A549 treated with ZK216348 at 1 μM for 4 hours (cell line): ENCODE measurements around the gene S100A2. TPM values are rescaled to one million over a fixed set of nuclear protein-coding genes. Genes with fewer than 3 reads are reported as not detected.

Source experiments
- total RNA-seq: library from RNA; stranded (reverse); fragments of 200-300 nt; extraction: Qiagen RNA extraction; gene quantifications from 5 replicates; pipeline ENCODE4 v1.2.3, GENCODE V29; 2022; ENCODE audit warnings: low read depth

Gene S100A2
- total RNA-seq = 19.1 to 29.3 TPM (median 27.2 TPM) in 5 replicates

GRCh38 chr1:153565529-153566374, at the start of gene S100A2:
S100A2 (minus strand) TSS chr1:153565844; CDS start chr1:153563877, 1,967 bp downstream.

GRCh38 chr1:153612755-153613331, 47.2 kb upstream of the S100A2 start, which contains the start of gene S100A16:
S100A16 (minus strand) TSS chr1:153613137; CDS start chr1:153608151, 4,986 bp downstream.

GRCh38 chr1:153548722-153549688, 16.6 kb downstream of the S100A2 start, which contains the start of gene S100A3:
S100A3 (minus strand) TSS chr1:153549258; CDS start chr1:153548485, 773 bp downstream.

GRCh38 chr1:153545067-153546055, 20.3 kb downstream of the S100A2 start, which contains the start of gene S100A4:
S100A4 (minus strand) TSS chr1:153545806; CDS start chr1:153544794, 1,012 bp downstream.

GRCh38 chr1:153540394-153541361, 25.0 kb downstream of the S100A2 start, which contains the start of gene S100A5:
S100A5 (minus strand) TSS chr1:153540934; CDS start chr1:153540191, 743 bp downstream.

GRCh38 chr1:153535242-153536011, 30.2 kb downstream of the S100A2 start, which contains the start of gene S100A6:
S100A6 (minus strand) TSS chr1:153535991; CDS start chr1:153535339, 652 bp downstream.

Other genes with a start within 250 kb of the S100A2 start
- not detected in 5 replicates for gene PGLYRP4, start 217.0 kb downstream of the S100A2 start, total RNA-seq
- gene S100A9, start 208.0 kb downstream of the S100A2 start, total RNA-seq = 0.29 to 1.1 TPM in 2 of 5 replicates, not detected in the others
- gene S100A12, start 190.2 kb downstream of the S100A2 start, total RNA-seq = not detected in 5 replicates
- not detected in 5 replicates for gene S100A8, start 174.8 kb downstream of the S100A2 start, total RNA-seq
- not detected in 5 replicates for gene S100A7A, start 149.3 kb downstream of the S100A2 start, total RNA-seq
- not detected in 5 replicates for gene S100A7, start 105.2 kb downstream of the S100A2 start, total RNA-seq
- 3,257 to 3,743 TPM (median 3,382 TPM) in 5 replicates for gene S100A6, start 29.9 kb downstream of the S100A2 start, total RNA-seq
- 0.41 to 1.7 TPM (median 0.88 TPM) in 5 replicates for gene S100A5, start 24.9 kb downstream of the S100A2 start, total RNA-seq
- 1,529 to 1,824 TPM (median 1,687 TPM) in 5 replicates for gene S100A4, start 20.0 kb downstream of the S100A2 start, total RNA-seq
- 86.7 to 117 TPM (median 103 TPM) in 5 replicates for gene S100A3, start 16.6 kb downstream of the S100A2 start, total RNA-seq
- gene S100A16, start 47.3 kb upstream of the S100A2 start, total RNA-seq = 374 to 526 TPM (median 478 TPM) in 5 replicates
- 0.55 to 1.3 TPM (median 0.80 TPM) in 5 replicates for gene S100A14, start 50.5 kb upstream of the S100A2 start, total RNA-seq
- 158 to 174 TPM (median 170 TPM) in 5 replicates for gene S100A13, start 61.7 kb upstream of the S100A2 start, total RNA-seq
- 0.55 to 0.96 TPM (median 0.83 TPM) in 3 of 5 replicates, not detected in the others for gene S100A1, start 62.6 kb upstream of the S100A2 start, total RNA-seq
- 66.8 to 83.3 TPM (median 79.6 TPM) in 5 replicates for gene CHTOP, start 68.2 kb upstream of the S100A2 start, total RNA-seq
- 50.2 to 65.2 TPM (median 55.4 TPM) in 5 replicates for gene SNAPIN, start 92.9 kb upstream of the S100A2 start, total RNA-seq
- 260 to 318 TPM (median 271 TPM) in 5 replicates for gene ILF2, start 105.1 kb upstream of the S100A2 start, total RNA-seq
- gene NPR1, start 112.8 kb upstream of the S100A2 start, total RNA-seq = 0.46 to 1.5 TPM (median 1.2 TPM) in 5 replicates
- gene INTS3, start 162.2 kb upstream of the S100A2 start, total RNA-seq = 14.3 to 22.7 TPM (median 21.4 TPM) in 5 replicates
- 0.95 to 2.6 TPM (median 1.3 TPM) in 5 replicates for gene SLC27A3, start 209.6 kb upstream of the S100A2 start, total RNA-seq